ENCODE data around the gene BMF. TPM values are rescaled to one million over a fixed set of nuclear protein-coding genes. Genes with fewer than 3 reads are reported as not detected.
A peak's percentile ranks its signal among the peaks of the same experiment; 100 is the strongest.
"Not testable (repeated sequence)": the region's sequence is repeated elsewhere in the genome, so short reads cannot be mapped to it uniquely, and the experiment has no call there.

The BMF gene
- total RNA-seq, 1 experiment from 2014 or later, result 11.5 TPM

- no TSS peak for BruUV-seq (replicated peaks)
- H3K36me3 Mint-ChIP-seq (ENCODE audit: insufficient read depth, unreplicated experiment), result no peaks in the 10 kb centered on the region
- H3K27ac Mint-ChIP-seq (ENCODE audit: unreplicated experiment), result no peak overlapping the region
- intact Hi-C loops (cut with micrococcal nuclease; ENCODE audit: unreplicated experiment), result no loop called here
- TF ChIP-seq CTCF (IDR thresholded peaks at IDR 0.05; ENCODE audit: unreplicated experiment), result no peak
- no peaks in the 10 kb centered on the region for H3K9me3 Mint-ChIP-seq (ENCODE audit: low read depth, unreplicated experiment)
- H3K27me3 Mint-ChIP-seq (ENCODE audit: unreplicated experiment), result no peaks in the 10 kb centered on the region
- no peak for DNase-seq
- H3K4me1 Mint-ChIP-seq (ENCODE audit: low read depth, unreplicated experiment), result no peaks in the 10 kb centered on the region
- no peak overlapping the region for H3K4me3 Mint-ChIP-seq (ENCODE audit: low read depth, unreplicated experiment)
- CTCF ChIA-PET, result no interaction called here
Observed at GRCh38 chr15:40130799-40131502, 22.3 kb upstream of the BMF start.

- no TSS peak for BruUV-seq (replicated peaks)
- Mint-ChIP-seq H3K27me3 (ENCODE audit: unreplicated experiment) (no peaks in the 10 kb centered on the region), H3K36me3 (ENCODE audit: insufficient read depth, unreplicated experiment) (peaks cover 1% of the 10 kb centered on the region), H3K4me3 (ENCODE audit: low read depth, unreplicated experiment) (no peak overlapping the region), H3K27ac (ENCODE audit: unreplicated experiment) (no peak overlapping the region), H3K4me1 (ENCODE audit: low read depth, unreplicated experiment) (peaks cover 3% of the 10 kb centered on the region), H3K9me3 (ENCODE audit: low read depth, unreplicated experiment) (no peaks in the 10 kb centered on the region)
- intact Hi-C loops (cut with micrococcal nuclease; ENCODE audit: unreplicated experiment), result no loop called here
- TF ChIP-seq CTCF (IDR thresholded peaks at IDR 0.05; ENCODE audit: unreplicated experiment), result no peak
- DNase-seq, result no peak
- CTCF ChIA-PET, result no interaction called here
Observed at GRCh38 chr15:40130118-40130517, 21.4 kb upstream of the BMF start.

GRCh38 chr15:40128766-40129660 lies 20.3 kb upstream of the BMF start:
- H3K27ac Mint-ChIP-seq (ENCODE audit: unreplicated experiment), result no peak overlapping the region
- TF ChIP-seq CTCF (IDR thresholded peaks at IDR 0.05; ENCODE audit: unreplicated experiment), result no peak
- no TSS peak for BruUV-seq (replicated peaks)
- DNase-seq, result no peak
- intact Hi-C loops (cut with micrococcal nuclease; ENCODE audit: unreplicated experiment), result no loop called here
- H3K4me3 Mint-ChIP-seq (ENCODE audit: low read depth, unreplicated experiment), result no peak overlapping the region
- CTCF ChIA-PET, result no interaction called here
- no peaks in the 10 kb centered on the region for H3K27me3 Mint-ChIP-seq (ENCODE audit: unreplicated experiment)
- H3K36me3 Mint-ChIP-seq (ENCODE audit: insufficient read depth, unreplicated experiment), result peaks cover 8% of the 10 kb centered on the region
- peaks cover 12% of the 10 kb centered on the region for H3K4me1 Mint-ChIP-seq (ENCODE audit: low read depth, unreplicated experiment)
- H3K9me3 Mint-ChIP-seq (ENCODE audit: low read depth, unreplicated experiment), result no peaks in the 10 kb centered on the region

GRCh38 chr15:40125950-40126349 lies 17.3 kb upstream of the BMF start:
- Mint-ChIP-seq H3K4me3 (ENCODE audit: low read depth, unreplicated experiment) (no peak overlapping the region), H3K27ac (ENCODE audit: unreplicated experiment) (no peak overlapping the region), H3K36me3 (ENCODE audit: insufficient read depth, unreplicated experiment) (peaks cover 8% of the 10 kb centered on the region), H3K27me3 (ENCODE audit: unreplicated experiment) (no peaks in the 10 kb centered on the region), H3K9me3 (ENCODE audit: low read depth, unreplicated experiment) (no peaks in the 10 kb centered on the region), H3K4me1 (ENCODE audit: low read depth, unreplicated experiment) (peaks cover 12% of the 10 kb centered on the region)
- DNase-seq, result no peak
- intact Hi-C loops (cut with micrococcal nuclease; ENCODE audit: unreplicated experiment), result no loop called here
- BruUV-seq (replicated peaks), result no TSS peak
- TF ChIP-seq CTCF (IDR thresholded peaks at IDR 0.05; ENCODE audit: unreplicated experiment), result no peak
- CTCF ChIA-PET, result no interaction called here

- DNase-seq, result peak; percentile 37
- CTCF ChIA-PET; intact Hi-C loops (cut with micrococcal nuclease; ENCODE audit: unreplicated experiment); H3K9me3 Mint-ChIP-seq (ENCODE audit: low read depth, unreplicated experiment); H3K27me3 Mint-ChIP-seq (ENCODE audit: unreplicated experiment); H3K4me3 Mint-ChIP-seq (ENCODE audit: low read depth, unreplicated experiment); H3K27ac Mint-ChIP-seq (ENCODE audit: unreplicated experiment); BruUV-seq (replicated peaks); H3K36me3 Mint-ChIP-seq (ENCODE audit: insufficient read depth, unreplicated experiment): not testable (repeated sequence)
- H3K4me1 Mint-ChIP-seq (ENCODE audit: low read depth, unreplicated experiment), result peaks cover 12% of the 10 kb centered on the region
Observed at GRCh38 chr15:40124807-40125285, 16.2 kb upstream of the BMF start.

GRCh38 chr15:40124333-40124732 lies 15.7 kb upstream of the BMF start:
- intact Hi-C loops (cut with micrococcal nuclease; ENCODE audit: unreplicated experiment); BruUV-seq (replicated peaks); H3K9me3 Mint-ChIP-seq (ENCODE audit: low read depth, unreplicated experiment); H3K27me3 Mint-ChIP-seq (ENCODE audit: unreplicated experiment); H3K36me3 Mint-ChIP-seq (ENCODE audit: insufficient read depth, unreplicated experiment); H3K27ac Mint-ChIP-seq (ENCODE audit: unreplicated experiment); H3K4me3 Mint-ChIP-seq (ENCODE audit: low read depth, unreplicated experiment); CTCF ChIA-PET; DNase-seq: not testable (repeated sequence)
- H3K4me1 Mint-ChIP-seq (ENCODE audit: low read depth, unreplicated experiment), result peaks cover 12% of the 10 kb centered on the region

Measured in Calu3 (cell line).